K562 (cell line): ENCODE measurements around the gene ESPL1. TPM values are rescaled to one million over a fixed set of nuclear protein-coding genes. Genes with fewer than 3 reads are reported as not detected.

Experiments used
- BRF1 ChIP-seq: IDR thresholded peaks from 3 replicates; pipeline ENCODE4 v1.6.1; 2011; ENCODE audit warnings: borderline replicate concordance, mild to moderate bottlenecking; ENCODE audit not compliant: insufficient read length; ENCODE audit errors: extremely low read depth
- KLF13 ChIP-seq: fragments of 450-650 bp; IDR thresholded peaks from 2 replicates; pipeline ENCODE4 v1.6.1; 2016; ENCODE audit warnings: missing genetic modification characterization, low read depth, mild to moderate bottlenecking, missing compliant biosample characterization, moderate library complexity, borderline replicate concordance
- NCOR1 ChIP-seq: fragments of 450-650 bp; IDR thresholded peaks from 2 replicates; pipeline ENCODE4 v1.6.1; 2016; ENCODE audit warnings: mild to moderate bottlenecking, moderate library complexity
- NFYB ChIP-seq: IDR thresholded peaks from 2 replicates; pipeline ENCODE4 v1.6.1; 2011; ENCODE audit warnings: mild to moderate bottlenecking, moderate library complexity; ENCODE audit not compliant: insufficient read length; ENCODE audit errors: extremely low read depth
- NR4A1 ChIP-seq, 2 experiments: fragments of 250-450 bp in 1 of 2; fragments of 450-650 bp in 1 of 2; sonication (Bioruptor Pico) in 1 of 2; IDR thresholded peaks; 2 replicates each; pipeline versions ENCODE4 v1.4.0 to v1.6.1; 2016 to 2020; ENCODE audit warnings: mild to moderate bottlenecking in 2 of 2, missing compliant biosample characterization in 1 of 2, missing genetic modification characterization in 1 of 2, moderate library complexity in 1 of 2
- POLR2G ChIP-seq: fragments of 200-400 bp; formaldehyde crosslinking; IDR thresholded peaks from 2 replicates; pipeline ENCODE4 v1.6.1; 2017; ENCODE audit warnings: low read depth, mild to moderate bottlenecking, antibody characterized with exemption, low read length, moderate library complexity
- SRSF7 ChIP-seq: fragments of 200-400 bp; formaldehyde crosslinking; optimal IDR thresholded peaks from 2 replicates; pipeline ENCODE3; 2017; ENCODE audit warnings: mild to moderate bottlenecking, low read depth, low read length
- ZNF3 ChIP-seq: fragments of 250-450 bp; sonication (Bioruptor Pico); IDR thresholded peaks from 2 replicates; pipeline ENCODE4 v1.5.0; 2021; ENCODE audit warnings: mild to moderate bottlenecking, moderate library complexity
- ZNF444 ChIP-seq: fragments of 250-450 bp; sonication (Bioruptor Pico); IDR thresholded peaks from 2 replicates; pipeline ENCODE4 v1.4.0; 2020; ENCODE audit warnings: mild to moderate bottlenecking, moderate library complexity
- ZNF445 ChIP-seq: fragments of 250-450 bp; sonication (Bioruptor Pico); IDR thresholded peaks from 2 replicates; pipeline ENCODE4 v1.4.0; 2020; ENCODE audit warnings: low read depth, mild to moderate bottlenecking, moderate library complexity
- polyA plus RNA-seq, 8 experiments: library from polyadenylated mRNA; depleted of rRNA in 4 of 8; stranded (reverse) in 5 of 8; unstranded in 3 of 8; fragments of >200 nt; fragmentation: Nextera tagmentation in 2 of 8; fragmentation: Illumina TruSeq in 1 of 8; extraction: Ambion mirVana in 2 of 8; extraction: Trizol in 1 of 8; gene quantifications; 2 replicates each; pipeline versions ENCODE4 v1.2.1 to v1.2.3, GENCODE V29; 2011 to 2014; ENCODE audit warnings: inconsistent platforms in 1 of 8, missing spikeins in 1 of 8
- total RNA-seq, 7 experiments: library from RNA; depleted of rRNA in 6 of 7; stranded (reverse); fragments of >200 nt in 6 of 7; fragmentation: Illumina TruSeq in 2 of 7; extraction: Trizol in 2 of 7; gene quantifications; 2 replicates each; pipeline versions ENCODE4 v1.2.1 to v1.2.3, GENCODE V29; 2011 to 2021; ENCODE audit warnings: low replicate concordance in 1 of 7
- TF ChIP-seq, protein P1 (sequence below), 2 experiments: fragments of 450-650 bp; IDR thresholded peaks; 2 replicates each; pipeline ENCODE4 v1.6.1; 2016; ENCODE audit warnings: mild to moderate bottlenecking in 2 of 2, borderline replicate concordance in 1 of 2, low read depth in 1 of 2, moderate library complexity in 1 of 2
- TF ChIP-seq, protein P2 (sequence below): sonication (generic); formaldehyde crosslinking; IDR thresholded peaks from 2 replicates; pipeline ENCODE4 v1.8.1; 2023; ENCODE audit warnings: mild to moderate bottlenecking, missing genetic modification reagents

Gene ESPL1
- total and polyA plus RNA-seq, 9 of the 15 experiments (the other 6 are each of a cell fraction or from before 2014, with no cell fraction given) = 1.2 to 55.0 (median 18.7) TPM

DNA sequence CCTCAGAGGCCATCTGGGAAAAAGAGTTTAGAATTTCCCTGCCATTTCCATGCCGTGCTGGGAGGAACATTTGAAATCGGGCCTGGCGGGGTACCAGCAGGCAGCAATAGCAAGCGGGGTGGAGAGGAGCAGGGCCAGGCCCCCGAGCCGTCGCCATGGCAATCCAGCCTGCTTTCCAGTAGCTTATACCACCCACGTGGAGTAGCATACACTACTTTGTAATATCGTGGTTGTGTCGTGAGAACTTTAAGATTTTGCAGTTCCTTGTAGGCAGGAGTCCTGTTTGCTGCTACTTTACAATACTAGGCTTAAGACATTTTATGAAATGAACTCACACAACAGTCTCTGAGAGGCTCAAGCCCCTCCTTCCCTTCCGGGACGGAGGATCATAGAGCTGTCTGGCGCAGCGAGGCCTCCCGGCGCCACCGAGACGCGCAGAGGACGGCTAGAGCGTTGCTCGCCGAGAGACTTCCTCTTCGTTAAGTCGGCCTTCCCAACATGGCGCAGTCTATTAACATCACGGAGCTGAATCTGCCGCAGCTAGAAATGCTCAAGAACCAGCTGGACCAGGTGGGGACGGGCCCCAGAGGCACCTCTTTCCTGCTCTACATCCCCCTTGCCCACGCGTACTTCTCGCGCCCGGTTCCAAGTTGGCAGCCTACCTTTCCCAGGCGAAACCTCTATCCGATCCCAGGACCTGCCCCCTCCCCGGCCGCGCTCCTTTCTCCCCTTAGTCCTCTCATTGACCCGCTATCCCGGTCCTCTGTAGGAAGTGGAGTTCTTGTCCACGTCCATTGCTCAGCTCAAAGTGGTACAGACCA, 27.2 kb downstream of the ESPL1 start, which contains the start of gene PFDN5 (continued):
- TF ChIP-seq, protein P1, sequence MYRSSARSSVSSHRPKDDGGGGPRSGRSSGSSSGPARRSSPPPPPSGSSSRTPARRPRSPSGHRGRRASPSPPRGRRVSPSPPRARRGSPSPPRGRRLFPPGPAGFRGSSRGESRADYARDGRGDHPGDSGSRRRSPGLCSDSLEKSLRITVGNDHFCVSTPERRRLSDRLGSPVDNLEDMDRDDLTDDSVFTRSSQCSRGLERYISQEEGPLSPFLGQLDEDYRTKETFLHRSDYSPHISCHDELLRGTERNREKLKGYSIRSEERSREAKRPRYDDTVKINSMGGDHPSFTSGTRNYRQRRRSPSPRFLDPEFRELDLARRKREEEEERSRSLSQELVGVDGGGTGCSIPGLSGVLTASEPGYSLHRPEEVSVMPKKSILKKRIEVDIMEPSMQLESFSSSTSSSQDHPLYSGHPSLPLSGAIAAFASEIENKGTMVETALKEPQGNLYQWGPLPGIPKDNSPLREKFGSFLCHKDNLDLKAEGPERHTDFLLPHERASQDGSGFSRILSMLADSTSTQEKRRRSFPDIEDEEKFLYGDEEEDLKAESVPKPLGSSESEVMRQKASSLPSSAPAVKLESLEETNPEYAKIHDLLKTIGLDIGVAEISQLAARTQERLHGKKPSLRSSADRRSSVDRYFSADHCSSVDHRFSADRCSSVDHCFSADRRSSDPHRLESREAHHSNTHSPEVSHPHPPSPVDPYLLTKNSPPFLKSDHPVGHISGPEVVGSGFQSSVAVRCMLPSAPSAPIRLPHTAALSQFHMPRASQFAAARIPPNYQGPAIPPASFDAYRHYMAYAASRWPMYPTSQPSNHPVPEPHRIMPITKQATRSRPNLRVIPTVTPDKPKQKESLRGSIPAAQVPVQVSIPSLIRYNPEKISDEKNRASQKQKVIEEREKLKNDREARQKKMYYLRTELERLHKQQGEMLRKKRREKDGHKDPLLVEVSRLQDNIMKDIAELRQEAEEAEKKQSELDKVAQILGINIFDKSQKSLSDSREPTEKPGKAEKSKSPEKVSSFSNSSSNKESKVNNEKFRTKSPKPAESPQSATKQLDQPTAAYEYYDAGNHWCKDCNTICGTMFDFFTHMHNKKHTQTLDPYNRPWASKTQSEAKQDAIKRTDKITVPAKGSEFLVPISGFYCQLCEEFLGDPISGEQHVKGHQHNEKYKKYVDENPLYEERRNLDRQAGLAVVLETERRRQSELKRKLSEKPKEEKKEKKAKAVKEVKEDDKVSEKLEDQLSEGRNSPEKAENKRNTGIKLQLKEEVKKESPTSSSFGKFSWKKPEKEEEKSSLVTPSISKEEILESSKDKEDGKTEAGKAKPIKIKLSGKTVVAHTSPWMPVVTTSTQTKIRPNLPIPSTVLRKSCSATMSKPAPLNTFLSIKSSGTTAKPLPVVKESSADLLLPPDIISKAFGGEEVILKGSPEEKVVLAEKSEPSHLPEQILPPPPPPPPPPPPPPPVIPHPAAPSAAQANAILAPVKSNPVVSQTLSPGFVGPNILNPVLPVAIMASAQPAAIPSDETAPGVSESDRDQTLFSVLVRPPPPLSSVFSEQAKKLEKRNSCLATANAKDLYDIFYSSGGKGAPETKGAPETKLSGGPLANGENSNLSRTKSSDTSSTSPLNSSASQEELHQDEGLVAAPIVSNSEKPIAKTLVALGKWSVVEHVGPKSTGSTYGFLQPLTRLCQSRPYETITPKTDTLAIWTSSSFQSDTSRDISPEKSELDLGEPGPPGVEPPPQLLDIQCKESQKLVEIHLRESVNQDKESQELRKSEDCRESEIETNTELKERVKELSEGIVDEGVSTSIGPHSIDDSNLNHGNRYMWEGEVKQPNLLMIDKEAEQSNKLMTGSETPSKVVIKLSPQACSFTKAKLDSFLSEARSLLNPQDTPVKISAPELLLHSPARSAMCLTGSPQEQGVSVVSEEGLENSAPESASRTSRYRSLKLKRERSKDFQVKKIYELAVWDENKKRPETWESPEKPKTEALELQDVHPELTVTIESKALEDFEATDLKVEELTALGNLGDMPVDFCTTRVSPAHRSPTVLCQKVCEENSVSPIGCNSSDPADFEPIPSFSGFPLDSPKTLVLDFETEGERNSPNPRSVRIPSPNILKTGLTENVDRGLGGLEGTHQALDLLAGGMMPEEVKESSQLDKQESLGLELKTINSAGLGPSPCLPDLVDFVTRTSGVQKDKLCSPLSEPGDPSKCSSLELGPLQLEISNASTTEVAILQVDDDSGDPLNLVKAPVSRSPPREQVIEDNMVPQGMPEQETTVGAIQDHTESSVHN (IDR thresholded peaks at IDR 0.05; ENCODE audit: borderline replicate concordance in 1 of 2, low read depth in 1 of 2) = no peak
- TF ChIP-seq ZNF444 (CRISPR knock-in tag) = no peak
- TF ChIP-seq POLR2G = peak; percentile 77
- no peak for TF ChIP-seq ZNF3 (CRISPR knock-in tag)
- TF ChIP-seq NCOR1 = no peak
- no peak for TF ChIP-seq SRSF7
- TF ChIP-seq NFYB = no peak
- no peak for TF ChIP-seq BRF1
- TF ChIP-seq, protein P2, sequence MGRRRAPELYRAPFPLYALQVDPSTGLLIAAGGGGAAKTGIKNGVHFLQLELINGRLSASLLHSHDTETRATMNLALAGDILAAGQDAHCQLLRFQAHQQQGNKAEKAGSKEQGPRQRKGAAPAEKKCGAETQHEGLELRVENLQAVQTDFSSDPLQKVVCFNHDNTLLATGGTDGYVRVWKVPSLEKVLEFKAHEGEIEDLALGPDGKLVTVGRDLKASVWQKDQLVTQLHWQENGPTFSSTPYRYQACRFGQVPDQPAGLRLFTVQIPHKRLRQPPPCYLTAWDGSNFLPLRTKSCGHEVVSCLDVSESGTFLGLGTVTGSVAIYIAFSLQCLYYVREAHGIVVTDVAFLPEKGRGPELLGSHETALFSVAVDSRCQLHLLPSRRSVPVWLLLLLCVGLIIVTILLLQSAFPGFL (CRISPR knock-in tag) = no peak
- no peak for TF ChIP-seq KLF13 (tag)
- TF ChIP-seq NR4A1 (CRISPR knock-in tag; IDR thresholded peaks at IDR 0.05) = no peak
- no peak for TF ChIP-seq NR4A1 (tag; IDR thresholded peaks at IDR 0.05)
- no peak for TF ChIP-seq ZNF445 (CRISPR knock-in tag)
